ENCODE data around the gene PRDX5. TPM values are rescaled to one million over a fixed set of nuclear protein-coding genes. Genes with fewer than 3 reads are reported as not detected.

Gene PRDX5
- total and polyA plus RNA-seq, 8 donors: 9.3 to 725 (median 245) TPM

DNA sequence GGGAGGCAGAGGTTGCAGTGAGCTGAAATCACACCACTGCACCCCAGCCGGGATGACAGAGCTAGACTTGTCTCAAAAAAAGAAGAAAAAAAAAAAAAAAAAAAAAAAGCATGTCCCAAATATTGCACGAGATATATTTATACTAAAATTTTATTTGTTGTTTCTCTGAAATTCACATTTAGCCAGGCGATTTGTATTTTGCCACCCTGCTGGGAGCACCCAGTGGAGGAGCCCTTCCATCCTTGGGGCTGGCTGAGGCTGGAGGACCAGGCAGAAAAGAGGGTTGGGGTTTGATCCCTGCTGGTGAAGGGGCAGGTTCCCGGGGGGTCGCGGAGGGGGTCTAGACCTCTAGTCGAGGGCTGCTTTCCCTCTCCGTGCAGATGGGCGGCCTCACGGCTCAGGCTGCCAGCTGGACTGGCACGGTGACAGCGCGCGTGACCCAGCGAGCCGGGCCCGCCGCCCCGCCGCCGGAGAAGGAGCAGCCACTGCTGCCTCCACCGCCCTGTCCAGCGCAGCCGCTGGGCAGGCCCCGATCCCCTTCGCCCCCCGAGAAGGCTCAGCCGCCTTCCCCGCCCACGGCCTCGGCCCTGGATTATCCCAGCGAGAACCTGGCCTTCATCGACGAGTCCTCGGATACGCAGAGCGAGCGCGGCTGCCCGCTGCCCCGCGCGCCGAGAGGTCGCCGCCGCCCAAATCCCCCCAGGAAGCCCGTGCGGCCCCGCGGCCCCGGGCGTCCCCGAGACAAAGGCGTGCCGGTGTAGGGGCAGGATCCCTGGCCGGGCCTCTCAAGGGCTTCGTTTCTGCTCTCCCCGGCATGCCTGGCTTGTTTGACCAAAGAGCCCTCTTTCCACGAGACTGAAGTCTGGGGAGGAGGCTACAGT is 18.7 kb upstream of the PRDX5 start:
- H3K27me3 ChIP-seq: peaks cover 17 to 95% (median 45%) of the 10 kb centered on the region in 3 donors

DNA sequence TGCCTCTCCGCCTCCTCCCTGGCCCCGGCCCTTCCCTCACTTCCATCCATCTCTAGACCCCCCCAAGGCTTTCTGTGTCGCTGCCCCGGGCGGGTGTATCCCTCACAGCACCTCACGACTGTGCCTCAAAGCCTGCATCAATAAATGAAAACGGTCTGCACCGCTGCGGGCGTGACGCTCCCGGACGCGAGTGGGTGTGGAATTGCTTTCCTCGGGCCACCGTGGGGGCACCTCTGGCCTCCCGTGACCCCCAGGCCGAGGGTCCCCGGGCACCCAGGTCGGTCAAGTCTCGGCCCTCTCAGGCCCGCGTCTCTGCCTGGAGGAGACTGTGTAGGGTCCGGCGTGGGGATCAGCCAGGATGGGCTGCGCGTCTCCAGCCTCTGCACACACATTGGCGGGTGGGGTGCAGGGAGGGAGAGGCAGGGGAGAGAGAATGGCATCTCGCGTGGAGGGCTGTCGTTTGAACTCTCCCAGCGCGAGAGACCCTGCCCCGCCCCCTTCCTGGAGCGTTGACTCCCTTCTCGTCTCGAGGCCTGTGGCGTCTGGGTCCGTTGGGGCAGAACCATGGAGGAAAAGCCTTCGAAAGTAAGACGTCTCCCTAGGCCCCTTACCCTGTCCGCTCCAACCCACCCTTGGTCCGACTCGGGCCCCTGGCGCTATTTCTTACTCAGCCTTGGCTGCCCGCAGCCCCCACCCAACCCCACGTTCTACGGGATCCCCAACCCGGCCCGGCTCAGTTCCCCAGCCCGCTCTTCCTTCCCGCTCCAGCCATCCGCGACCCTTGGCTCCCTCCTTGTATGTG is 17.9 kb upstream of the PRDX5 start, which contains the start of gene CATSPERZ:
CATSPERZ (plus strand) TSS at position 512 of the 802 bp plus-strand sequence; CDS start at position 565, 53 bp downstream.
- DNase-seq: no peak
- WGBS, 5 donors: 5 to 9% (median 6%) methylated on average over 46 to 54 of the region's 54 CpGs
- intact Hi-C loops (cut with DNase I; ENCODE audit: low total_unique reads): loop anchor here (10.0 kb wide), 1 partner anchor 95 kb away; the partner anchor contains the start of gene FERMT3
- H3K4me3 ChIP-seq: peak within 1 kb of the TSS; percentile 43 to 55 (median 44)
- TF ChIP-seq POLR2AphosphoS5 (IDR thresholded peaks at IDR 0.05) (no peak), EP300 (IDR thresholded peaks at IDR 0.05) (no peak), POLR2A (IDR thresholded peaks at IDR 0.05) (no peak)
- TF ChIP-seq, protein P1, sequence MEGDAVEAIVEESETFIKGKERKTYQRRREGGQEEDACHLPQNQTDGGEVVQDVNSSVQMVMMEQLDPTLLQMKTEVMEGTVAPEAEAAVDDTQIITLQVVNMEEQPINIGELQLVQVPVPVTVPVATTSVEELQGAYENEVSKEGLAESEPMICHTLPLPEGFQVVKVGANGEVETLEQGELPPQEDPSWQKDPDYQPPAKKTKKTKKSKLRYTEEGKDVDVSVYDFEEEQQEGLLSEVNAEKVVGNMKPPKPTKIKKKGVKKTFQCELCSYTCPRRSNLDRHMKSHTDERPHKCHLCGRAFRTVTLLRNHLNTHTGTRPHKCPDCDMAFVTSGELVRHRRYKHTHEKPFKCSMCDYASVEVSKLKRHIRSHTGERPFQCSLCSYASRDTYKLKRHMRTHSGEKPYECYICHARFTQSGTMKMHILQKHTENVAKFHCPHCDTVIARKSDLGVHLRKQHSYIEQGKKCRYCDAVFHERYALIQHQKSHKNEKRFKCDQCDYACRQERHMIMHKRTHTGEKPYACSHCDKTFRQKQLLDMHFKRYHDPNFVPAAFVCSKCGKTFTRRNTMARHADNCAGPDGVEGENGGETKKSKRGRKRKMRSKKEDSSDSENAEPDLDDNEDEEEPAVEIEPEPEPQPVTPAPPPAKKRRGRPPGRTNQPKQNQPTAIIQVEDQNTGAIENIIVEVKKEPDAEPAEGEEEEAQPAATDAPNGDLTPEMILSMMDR (IDR thresholded peaks at IDR 0.05): no peak
- H3K9me3 ChIP-seq: no peaks in the 10 kb centered on the region
- H3K27ac ChIP-seq: peak within 1 kb of the TSS in 3 of 5 donors; percentile 0 to 11 (median 11)
- peaks cover 17 to 87% (median 45%) of the 10 kb centered on the region in 3 donors for H3K27me3 ChIP-seq
- no peaks in the 10 kb centered on the region for H3K36me3 ChIP-seq
- peaks cover 38 to 53% (median 43%) of the 10 kb centered on the region in 4 donors for H3K4me1 ChIP-seq

More for the DNA sequence above, 18.7 kb upstream of the PRDX5 start:
- Histone ChIP-seq H3K4me3 (peak overlapping the region; percentile 43 to 55 (median 44)), H3K4me1 (peaks cover 36 to 50% (median 36%) of the 10 kb centered on the region in 4 donors), H3K27ac (peak overlapping the region in 1 of 5 donors; percentile 9), H3K36me3 (no peaks in the 10 kb centered on the region), H3K9me3 (no peaks in the 10 kb centered on the region)
- 3 to 5% (median 4%) methylated on average over 41 to 60 of the region's 60 CpGs for WGBS, 5 donors
- TF ChIP-seq, protein P1 (IDR thresholded peaks at IDR 0.05): no peak
- TF ChIP-seq POLR2AphosphoS5 (IDR thresholded peaks at IDR 0.05): peak in 2 of 3 donors; percentile 7 to 15
- TF ChIP-seq POLR2A (IDR thresholded peaks at IDR 0.05): no peak
- DNase-seq: peak; percentile 78 to 79
- intact Hi-C loops (cut with DNase I; ENCODE audit: low total_unique reads): loop anchor here (10.0 kb wide), 1 partner anchor 94 kb away; the partner anchor contains the start of gene FERMT3

DNA sequence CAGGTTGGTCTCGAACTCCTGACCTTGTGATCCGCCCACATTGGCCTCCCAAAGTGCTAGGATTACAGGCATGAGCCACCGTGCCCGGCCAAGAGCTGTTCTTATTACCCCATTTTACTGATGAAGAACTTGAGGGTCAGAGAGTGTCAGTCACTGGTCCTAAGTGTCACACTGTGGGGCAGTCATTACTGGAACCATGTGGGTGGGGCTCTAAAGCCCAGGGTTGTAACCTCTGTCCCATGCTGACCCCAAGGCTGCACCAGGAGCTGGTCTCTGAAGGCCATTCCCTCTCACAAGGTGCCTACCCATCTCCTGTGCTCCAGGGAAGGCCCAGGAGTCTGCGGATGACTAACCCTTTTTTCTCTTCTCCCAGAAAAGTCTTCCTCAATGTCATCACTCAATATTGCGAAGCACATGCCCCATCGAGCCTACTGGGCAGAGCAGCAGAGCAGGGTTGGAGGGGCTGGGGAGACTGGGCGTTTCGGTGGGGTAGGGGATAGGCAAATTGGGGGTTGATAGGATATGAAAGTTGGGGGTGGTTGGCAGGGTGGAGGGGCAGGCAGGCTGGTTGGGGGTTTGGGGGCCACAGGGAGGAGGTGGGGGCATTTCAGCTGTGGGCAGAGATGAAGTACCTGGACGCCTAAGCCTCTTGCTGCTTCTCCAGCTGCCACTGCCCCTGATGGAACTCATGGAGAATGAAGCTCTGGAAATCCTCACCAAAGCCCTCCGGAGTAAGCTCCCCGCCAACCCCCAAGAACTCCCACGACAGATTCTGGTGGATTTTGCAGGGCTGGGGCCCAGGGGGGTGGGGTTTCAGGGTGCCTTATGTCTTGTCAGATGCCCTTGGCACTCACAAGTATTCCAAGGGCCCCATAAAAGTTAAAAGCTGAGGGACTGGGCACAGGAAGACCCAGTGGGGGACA is 14.6 kb upstream of the PRDX5 start:
- WGBS, 5 donors: 80 to 87% (median 85%) methylated on average over 13 of the region's 13 CpGs
- Histone ChIP-seq H3K36me3 (peaks cover 0 to 10% (median 7%) of the 10 kb centered on the region in 4 donors), H3K27me3 (peaks cover 3 to 53% (median 25%) of the 10 kb centered on the region in 3 donors), H3K4me3 (peak overlapping the region in 3 of 4 donors; percentile 64 to 82 (median 77)), H3K27ac (peak overlapping the region in 4 of 5 donors; percentile 95 to 97 (median 96)), H3K9me3 (no peaks in the 10 kb centered on the region), H3K4me1 (peaks cover 50 to 62% (median 58%) of the 10 kb centered on the region in 4 donors)
- intact Hi-C loops (cut with DNase I; ENCODE audit: low total_unique reads): no loop called here
- DNase-seq: no peak
- TF ChIP-seq POLR2AphosphoS5 (IDR thresholded peaks at IDR 0.05): no peak
- TF ChIP-seq EP300 (IDR thresholded peaks at IDR 0.05): no peak
- TF ChIP-seq, protein P1 (IDR thresholded peaks at IDR 0.05): no peak

Data from stomach (tissue), 9 donors.